ENCODE measurements around the gene MARK2.

MARK2 gene

GRCh38 chr11:63916837-63917691, 78.2 kb downstream of the MARK2 start, which contains the start of gene RCOR2:
Gene RCOR2 (minus strand): TSS chr11:63917164. CDS start chr11:63916456, 708 bp downstream.
- no peaks in the 10 kb centered on the region for H3K9me3 Mint-ChIP-seq
- peak within 1 kb of the TSS; percentile 53 to 87 (median 87) for H3K27ac Mint-ChIP-seq
- peaks cover 7% of the 10 kb centered on the region for H3K36me3 Mint-ChIP-seq (ENCODE audit: low read depth)
- TF ChIP-seq CTCF (IDR thresholded peaks at IDR 0.05; ENCODE audit: unreplicated experiment in 3 of 3): no peak
- H3K27me3 Mint-ChIP-seq (ENCODE audit: low read depth): no peaks in the 10 kb centered on the region
- H3K4me3 Mint-ChIP-seq: peak within 1 kb of the TSS; percentile 89 to 91 (median 90)
- H3K4me1 Mint-ChIP-seq: peaks cover 25% of the 10 kb centered on the region

- Mint-ChIP-seq H3K27me3 (ENCODE audit: low read depth) (peaks cover 7% of the 10 kb centered on the region), H3K9me3 (no peaks in the 10 kb centered on the region), H3K36me3 (ENCODE audit: low read depth) (peaks cover 7% of the 10 kb centered on the region), H3K4me3 (peak overlapping the region; percentile 76 to 86 (median 82)), H3K4me1 (peaks cover 25% of the 10 kb centered on the region), H3K27ac (peak overlapping the region; percentile 87 to 97 (median 93))
- TF ChIP-seq CTCF (IDR thresholded peaks at IDR 0.05; ENCODE audit: unreplicated experiment in 3 of 3): no peak
These were observed 79.0 kb downstream of the MARK2 start for GRCh38 chr11:63917692-63918506.

- TF ChIP-seq CTCF (IDR thresholded peaks at IDR 0.05; ENCODE audit: unreplicated experiment in 3 of 3): no peak
- Mint-ChIP-seq H3K4me3 (peak overlapping the region; percentile 82 to 86 (median 84)), H3K27me3 (ENCODE audit: low read depth) (peaks cover 7% of the 10 kb centered on the region), H3K27ac (peak overlapping the region; percentile 93 to 97 (median 94)), H3K9me3 (no peaks in the 10 kb centered on the region), H3K4me1 (peaks cover 25% of the 10 kb centered on the region), H3K36me3 (ENCODE audit: low read depth) (peaks cover 7% of the 10 kb centered on the region)
These were observed 79.7 kb downstream of the MARK2 start for GRCh38 chr11:63918507-63919191.

GRCh38 chr11:63919267-63920125, 80.6 kb downstream of the MARK2 start:
- Mint-ChIP-seq H3K9me3 (no peaks in the 10 kb centered on the region), H3K4me1 (peaks cover 25% of the 10 kb centered on the region), H3K36me3 (ENCODE audit: low read depth) (no peaks in the 10 kb centered on the region), H3K27me3 (ENCODE audit: low read depth) (peaks cover 7% of the 10 kb centered on the region), H3K4me3 (peak overlapping the region; percentile 65 to 77 (median 71)), H3K27ac (peak overlapping the region; percentile 93 to 97 (median 94))
- TF ChIP-seq CTCF (IDR thresholded peaks at IDR 0.05; ENCODE audit: unreplicated experiment in 3 of 3): no peak

Data from nephron (organoid).